KMS-11 (cell line): ENCODE data around the gene DRC7.

Experiments
- H2AFZ ChIP-seq: fragments of 200-600 bp; sonication (generic); 2 replicates; pipeline ENCODE4 v1.6.1; 2016; ENCODE audit warnings: antibody characterized with exemption, mixed run types, low read depth
- H3K27ac ChIP-seq: fragments of 200-600 bp; sonication (generic); 2 replicates; pipeline ENCODE4 v1.6.1; 2016; ENCODE audit warnings: mild to moderate bottlenecking, mixed run types
- H3K27me3 ChIP-seq: fragments of 200-600 bp; sonication (generic); 2 replicates; pipeline ENCODE4 v1.6.1; 2017; ENCODE audit warnings: mild to moderate bottlenecking, low read depth, mixed run types, moderate library complexity; ENCODE audit not compliant: insufficient read depth
- H3K36me3 ChIP-seq: fragments of 200-600 bp; sonication (generic); 2 replicates; pipeline ENCODE4 v1.6.1; 2017; ENCODE audit warnings: mild to moderate bottlenecking, mixed run types; ENCODE audit not compliant: insufficient read depth
- H3K4me1 ChIP-seq: fragments of 200-600 bp; sonication (generic); 2 replicates; pipeline ENCODE4 v1.6.1; 2016; ENCODE audit warnings: mild to moderate bottlenecking, low read depth, mixed run types; ENCODE audit not compliant: poor library complexity, severe bottlenecking
- H3K4me2 ChIP-seq: fragments of 200-600 bp; sonication (generic); 2 replicates; pipeline ENCODE4 v1.7.0; 2016; ENCODE audit warnings: mild to moderate bottlenecking, mixed run types
- H3K4me3 ChIP-seq: fragments of 200-600 bp; sonication (generic); IDR thresholded peaks from 2 replicates; pipeline ENCODE4 v1.6.1; 2017; ENCODE audit warnings: low read depth, low read length, mixed read lengths; ENCODE audit not compliant: insufficient read depth
- H3K79me2 ChIP-seq: fragments of 200-600 bp; sonication (generic); 2 replicates; pipeline ENCODE4 v1.6.1; 2016; ENCODE audit warnings: low read depth, mixed run types; ENCODE audit not compliant: insufficient read depth
- H3K9ac ChIP-seq: fragments of 200-600 bp; sonication (generic); 2 replicates; pipeline ENCODE4 v1.6.1; 2016; ENCODE audit warnings: mild to moderate bottlenecking, mixed run types
- H4K20me1 ChIP-seq: fragments of 200-600 bp; sonication (generic); 2 replicates; pipeline ENCODE4 v1.6.1; 2016; ENCODE audit warnings: mild to moderate bottlenecking, mixed run types; ENCODE audit not compliant: insufficient read depth
- CTCF ChIP-seq: fragments of 200-600 bp; sonication (generic); conservative IDR thresholded peaks from 2 replicates; pipeline ENCODE4 v1.6.1; 2017; ENCODE audit warnings: low read depth, mild to moderate bottlenecking, antibody characterized with exemption, low read length, moderate library complexity, mixed read lengths

Gene DRC7

GRCh38 chr16:57747996-57748395, 53.4 kb downstream of the DRC7 start:
- Histone ChIP-seq H4K20me1 (no peaks in the 10 kb centered on the region), H3K4me3 (no peak overlapping the region), H3K27me3 (no peaks in the 10 kb centered on the region), H3K4me2 (no peak overlapping the region), H3K9ac (no peak overlapping the region), H3K36me3 (no peaks in the 10 kb centered on the region), H3K79me2 (no peaks in the 10 kb centered on the region), H3K27ac (no peak overlapping the region), H2AFZ (no peak overlapping the region), H3K4me1 (no peaks in the 10 kb centered on the region)
- no peak for TF ChIP-seq CTCF

GRCh38 chr16:57748596-57748995, 54.0 kb downstream of the DRC7 start:
- H3K9ac ChIP-seq = no peak overlapping the region
- no peaks in the 10 kb centered on the region for H3K4me1 ChIP-seq
- H4K20me1 ChIP-seq = no peaks in the 10 kb centered on the region
- H3K27ac ChIP-seq = no peak overlapping the region
- H3K4me3 ChIP-seq = no peak overlapping the region
- no peaks in the 10 kb centered on the region for H3K79me2 ChIP-seq
- H3K36me3 ChIP-seq = no peaks in the 10 kb centered on the region
- H2AFZ ChIP-seq = no peak overlapping the region
- H3K27me3 ChIP-seq = no peaks in the 10 kb centered on the region
- TF ChIP-seq CTCF = no peak
- no peak overlapping the region for H3K4me2 ChIP-seq

GRCh38 chr16:57749101-57749692, 54.6 kb downstream of the DRC7 start:
- Histone ChIP-seq H3K4me2 (no peak overlapping the region), H4K20me1 (no peaks in the 10 kb centered on the region), H3K4me1 (no peaks in the 10 kb centered on the region), H3K27ac (no peak overlapping the region), H3K79me2 (no peaks in the 10 kb centered on the region), H3K36me3 (no peaks in the 10 kb centered on the region), H3K4me3 (no peak overlapping the region), H3K27me3 (no peaks in the 10 kb centered on the region), H3K9ac (no peak overlapping the region), H2AFZ (no peak overlapping the region)
- TF ChIP-seq CTCF = no peak

- Histone ChIP-seq H3K4me1 (no peaks in the 10 kb centered on the region), H4K20me1 (no peaks in the 10 kb centered on the region), H3K4me3 (no peak overlapping the region), H3K79me2 (no peaks in the 10 kb centered on the region), H3K4me2 (no peak overlapping the region), H2AFZ (no peak overlapping the region), H3K36me3 (no peaks in the 10 kb centered on the region), H3K27me3 (no peaks in the 10 kb centered on the region), H3K27ac (no peak overlapping the region), H3K9ac (no peak overlapping the region)
- no peak for TF ChIP-seq CTCF
Measured at GRCh38 chr16:57749856-57750452, 55.3 kb downstream of the DRC7 start.
